ENCODE data around the gene OPN5. TPM values are rescaled to one million over a fixed set of nuclear protein-coding genes. Genes with fewer than 3 reads are reported as not detected.

Gene OPN5
- total and polyA plus RNA-seq, 7 donors: not detected

DNA sequence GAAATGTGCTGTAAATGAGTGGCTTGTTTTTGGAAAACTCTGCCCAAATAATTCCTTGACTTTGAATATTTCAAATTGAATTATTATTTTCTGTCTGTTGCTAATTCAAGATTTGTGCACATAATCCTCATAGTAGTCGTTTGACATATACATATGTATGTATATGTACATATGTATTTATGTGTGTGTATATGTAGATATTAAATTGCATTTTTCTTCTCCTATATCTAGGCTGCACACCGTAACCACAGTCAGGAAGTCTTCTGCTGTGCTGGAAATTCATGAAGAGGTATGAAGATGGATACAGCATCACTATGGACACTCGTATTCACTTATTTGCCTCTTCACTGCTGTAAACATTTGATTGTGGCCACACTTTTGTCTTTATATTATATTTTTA lies 29.6 kb downstream of the OPN5 start:
- DNase-seq: no peak
- WGBS, 2 donors: 85% methylated on average over 3 of the region's 3 CpGs
- no peaks in the 10 kb centered on the region for H3K4me1 ChIP-seq
- TF ChIP-seq EP300 (IDR thresholded peaks at IDR 0.05): no peak
- no peak for TF ChIP-seq POLR2A (IDR thresholded peaks at IDR 0.05)
- TF ChIP-seq, protein P1, sequence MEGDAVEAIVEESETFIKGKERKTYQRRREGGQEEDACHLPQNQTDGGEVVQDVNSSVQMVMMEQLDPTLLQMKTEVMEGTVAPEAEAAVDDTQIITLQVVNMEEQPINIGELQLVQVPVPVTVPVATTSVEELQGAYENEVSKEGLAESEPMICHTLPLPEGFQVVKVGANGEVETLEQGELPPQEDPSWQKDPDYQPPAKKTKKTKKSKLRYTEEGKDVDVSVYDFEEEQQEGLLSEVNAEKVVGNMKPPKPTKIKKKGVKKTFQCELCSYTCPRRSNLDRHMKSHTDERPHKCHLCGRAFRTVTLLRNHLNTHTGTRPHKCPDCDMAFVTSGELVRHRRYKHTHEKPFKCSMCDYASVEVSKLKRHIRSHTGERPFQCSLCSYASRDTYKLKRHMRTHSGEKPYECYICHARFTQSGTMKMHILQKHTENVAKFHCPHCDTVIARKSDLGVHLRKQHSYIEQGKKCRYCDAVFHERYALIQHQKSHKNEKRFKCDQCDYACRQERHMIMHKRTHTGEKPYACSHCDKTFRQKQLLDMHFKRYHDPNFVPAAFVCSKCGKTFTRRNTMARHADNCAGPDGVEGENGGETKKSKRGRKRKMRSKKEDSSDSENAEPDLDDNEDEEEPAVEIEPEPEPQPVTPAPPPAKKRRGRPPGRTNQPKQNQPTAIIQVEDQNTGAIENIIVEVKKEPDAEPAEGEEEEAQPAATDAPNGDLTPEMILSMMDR (IDR thresholded peaks at IDR 0.05): no peak
- TF ChIP-seq POLR2AphosphoS5 (IDR thresholded peaks at IDR 0.05): no peak
- H3K27me3 ChIP-seq: no peaks in the 10 kb centered on the region
- no peak overlapping the region for H3K27ac ChIP-seq
- intact Hi-C loops (cut with DNase I): no loop called here
- H3K9me3 ChIP-seq: no peaks in the 10 kb centered on the region
- H3K4me3 ChIP-seq: no peak overlapping the region
- no peaks in the 10 kb centered on the region for H3K36me3 ChIP-seq

GRCh38 chr6:47817749-47818148 lies 35.9 kb downstream of the OPN5 start:
- DNase-seq: no peak
- WGBS, 2 donors: 93 to 94% methylated on average over 4 of the region's 4 CpGs
- Histone ChIP-seq H3K27me3 (no peaks in the 10 kb centered on the region), H3K27ac (no peak overlapping the region), H3K36me3 (no peaks in the 10 kb centered on the region), H3K4me1 (no peaks in the 10 kb centered on the region), H3K4me3 (no peak overlapping the region), H3K9me3 (no peaks in the 10 kb centered on the region)
- TF ChIP-seq EP300 (IDR thresholded peaks at IDR 0.05): no peak
- TF ChIP-seq POLR2A (IDR thresholded peaks at IDR 0.05): no peak
- TF ChIP-seq, protein P1 (IDR thresholded peaks at IDR 0.05): no peak
- TF ChIP-seq POLR2AphosphoS5 (IDR thresholded peaks at IDR 0.05): no peak
- intact Hi-C loops (cut with DNase I): no loop called here

- no peak for DNase-seq
- 85 to 86% methylated on average over 3 of the region's 3 CpGs for WGBS, 2 donors
- Histone ChIP-seq H3K4me1 (no peaks in the 10 kb centered on the region), H3K27ac (no peak overlapping the region), H3K36me3 (no peaks in the 10 kb centered on the region), H3K27me3 (no peaks in the 10 kb centered on the region), H3K9me3 (no peaks in the 10 kb centered on the region), H3K4me3 (no peak overlapping the region)
- TF ChIP-seq, protein P1 (IDR thresholded peaks at IDR 0.05): no peak
- no peak for TF ChIP-seq EP300 (IDR thresholded peaks at IDR 0.05)
- TF ChIP-seq POLR2A (IDR thresholded peaks at IDR 0.05): no peak
- TF ChIP-seq POLR2AphosphoS5 (IDR thresholded peaks at IDR 0.05): no peak
- intact Hi-C loops (cut with DNase I): no loop called here
Measured at GRCh38 chr6:47819461-47819860, 37.6 kb downstream of the OPN5 start.

DNA sequence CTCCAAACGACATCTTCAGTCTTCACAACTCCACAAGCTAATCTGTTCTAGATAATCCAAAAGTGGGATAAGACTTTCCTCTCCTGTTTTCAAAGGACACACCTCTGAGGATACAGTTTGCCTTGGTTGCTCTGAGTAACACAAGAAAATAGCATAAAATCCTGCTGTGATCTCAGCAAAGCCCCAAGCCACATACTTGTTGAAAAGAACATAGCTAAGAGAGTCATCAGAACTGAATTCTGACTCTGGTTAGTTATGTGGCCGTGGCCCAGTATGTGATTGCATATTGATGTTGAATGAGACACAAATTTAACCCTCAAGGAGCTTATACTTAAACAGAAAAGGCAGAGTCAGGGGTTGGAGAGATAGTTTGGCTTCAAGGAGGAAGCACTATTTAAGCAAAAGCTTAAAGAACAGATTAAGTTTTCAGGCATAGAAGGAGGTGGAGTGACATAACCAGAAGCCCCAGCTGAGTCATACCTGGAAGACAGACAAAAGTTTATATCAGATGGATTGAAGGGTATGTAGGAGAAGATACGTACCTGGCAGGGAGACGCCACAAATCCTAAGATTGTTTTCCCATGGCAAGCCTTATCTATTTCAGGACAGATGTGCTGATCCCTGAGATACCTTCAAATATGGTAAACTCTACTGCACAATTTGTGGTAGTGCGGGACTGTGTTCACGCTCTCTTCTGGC lies 41.2 kb downstream of the OPN5 start:
- no peaks in the 10 kb centered on the region for H3K27me3 ChIP-seq
- no peaks in the 10 kb centered on the region for H3K9me3 ChIP-seq
- H3K4me1 ChIP-seq: no peaks in the 10 kb centered on the region
- 85 to 91% methylated on average over 6 of the region's 6 CpGs for WGBS, 2 donors
- H3K27ac ChIP-seq: no peak overlapping the region
- H3K36me3 ChIP-seq: no peaks in the 10 kb centered on the region
- no peak for TF ChIP-seq EP300 (IDR thresholded peaks at IDR 0.05)
- TF ChIP-seq, protein P1 (IDR thresholded peaks at IDR 0.05): no peak
- no peak for TF ChIP-seq POLR2A (IDR thresholded peaks at IDR 0.05)
- TF ChIP-seq POLR2AphosphoS5 (IDR thresholded peaks at IDR 0.05): no peak
- intact Hi-C loops (cut with DNase I): no loop called here
- no peak for DNase-seq
- H3K4me3 ChIP-seq: no peak overlapping the region
